ENCODE data around the gene ACP4. TPM values are rescaled to one million over a fixed set of nuclear protein-coding genes. Genes with fewer than 3 reads are reported as not detected.

ACP4 gene
- total RNA-seq, 2 donors from 2014 or later = not detected

DNA sequence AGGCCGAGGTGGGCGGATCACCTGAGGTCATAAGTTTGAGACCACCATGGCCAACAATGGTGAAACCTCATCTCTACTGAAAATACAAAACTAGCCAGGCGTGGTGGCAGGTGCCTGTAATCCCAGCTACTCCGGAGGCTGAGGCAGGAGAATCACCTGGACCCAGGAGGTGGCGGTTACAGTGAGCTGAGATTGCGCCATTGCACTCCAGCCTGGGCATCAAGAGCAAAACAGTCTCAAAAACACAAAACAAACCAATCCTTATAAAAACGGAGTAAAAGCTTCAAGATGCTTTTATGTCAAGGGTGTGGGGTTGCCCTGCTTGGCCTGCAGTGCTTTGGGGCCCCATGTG is 7.2 kb downstream of the ACP4 start:
- Histone ChIP-seq H3K27ac (ENCODE audit: low read depth, low read length) (no peak overlapping the region), H3K36me3 (ENCODE audit: control insufficient read depth, insufficient read depth, low read length) (peaks cover 60% of the 10 kb centered on the region), H3K27me3 (ENCODE audit: control insufficient read depth, insufficient read depth, low read length, poor library complexity, severe bottlenecking) (no peaks in the 10 kb centered on the region), H3K9ac (ENCODE audit: extremely low read depth, low read length, poor library complexity, severe bottlenecking) (no peak overlapping the region), H3K9me3 (ENCODE audit: control insufficient read depth, low read length) (no peaks in the 10 kb centered on the region), H3K4me3 (ENCODE audit: low read length) (no peak overlapping the region), H3K4me1 (ENCODE audit: control insufficient read depth, insufficient read depth, low read length) (no peaks in the 10 kb centered on the region)
- no peak for DNase-seq
- Mint-ChIP-seq H3K4me1 (no peaks in the 10 kb centered on the region), H3K27ac (no peak overlapping the region), H3K36me3 (ENCODE audit: low read depth) (peaks cover 40% of the 10 kb centered on the region), H3K9me3 (no peaks in the 10 kb centered on the region), H3K4me3 (no peak overlapping the region), H3K27me3 (ENCODE audit: insufficient read depth) (no peaks in the 10 kb centered on the region)
- 92 to 98% methylated on average over 4 to 7 of the region's 7 CpGs for WGBS, 2 experiments (ENCODE audit: insufficient coverage in 1 of 2, insufficient read length in 1 of 2)
- no peak for TF ChIP-seq CTCF (conservative IDR thresholded peaks at IDR 0.05)

GRCh38 chr19:50797781-50798658 is 7.8 kb downstream of the ACP4 start:
- Histone ChIP-seq H3K27me3 (ENCODE audit: control insufficient read depth, insufficient read depth, low read length, poor library complexity, severe bottlenecking) (no peaks in the 10 kb centered on the region), H3K9me3 (ENCODE audit: control insufficient read depth, low read length) (no peaks in the 10 kb centered on the region), H3K27ac (ENCODE audit: low read depth, low read length) (no peak overlapping the region), H3K4me3 (ENCODE audit: low read length) (no peak overlapping the region), H3K36me3 (ENCODE audit: control insufficient read depth, insufficient read depth, low read length) (peaks cover 64% of the 10 kb centered on the region), H3K4me1 (ENCODE audit: control insufficient read depth, insufficient read depth, low read length) (no peaks in the 10 kb centered on the region), H3K9ac (ENCODE audit: extremely low read depth, low read length, poor library complexity, severe bottlenecking) (no peak overlapping the region)
- Mint-ChIP-seq H3K27ac (no peak overlapping the region), H3K4me1 (peaks cover 4% of the 10 kb centered on the region), H3K36me3 (ENCODE audit: low read depth) (peaks cover 44% of the 10 kb centered on the region), H3K9me3 (no peaks in the 10 kb centered on the region), H3K4me3 (no peak overlapping the region), H3K27me3 (ENCODE audit: insufficient read depth) (no peaks in the 10 kb centered on the region)
- DNase-seq = peak; percentile 66
- 96 to 98% methylated on average over 16 to 18 of the region's 18 CpGs for WGBS, 2 experiments (ENCODE audit: insufficient coverage in 1 of 2, insufficient read length in 1 of 2)
- TF ChIP-seq CTCF (conservative IDR thresholded peaks at IDR 0.05) = no peak

DNA sequence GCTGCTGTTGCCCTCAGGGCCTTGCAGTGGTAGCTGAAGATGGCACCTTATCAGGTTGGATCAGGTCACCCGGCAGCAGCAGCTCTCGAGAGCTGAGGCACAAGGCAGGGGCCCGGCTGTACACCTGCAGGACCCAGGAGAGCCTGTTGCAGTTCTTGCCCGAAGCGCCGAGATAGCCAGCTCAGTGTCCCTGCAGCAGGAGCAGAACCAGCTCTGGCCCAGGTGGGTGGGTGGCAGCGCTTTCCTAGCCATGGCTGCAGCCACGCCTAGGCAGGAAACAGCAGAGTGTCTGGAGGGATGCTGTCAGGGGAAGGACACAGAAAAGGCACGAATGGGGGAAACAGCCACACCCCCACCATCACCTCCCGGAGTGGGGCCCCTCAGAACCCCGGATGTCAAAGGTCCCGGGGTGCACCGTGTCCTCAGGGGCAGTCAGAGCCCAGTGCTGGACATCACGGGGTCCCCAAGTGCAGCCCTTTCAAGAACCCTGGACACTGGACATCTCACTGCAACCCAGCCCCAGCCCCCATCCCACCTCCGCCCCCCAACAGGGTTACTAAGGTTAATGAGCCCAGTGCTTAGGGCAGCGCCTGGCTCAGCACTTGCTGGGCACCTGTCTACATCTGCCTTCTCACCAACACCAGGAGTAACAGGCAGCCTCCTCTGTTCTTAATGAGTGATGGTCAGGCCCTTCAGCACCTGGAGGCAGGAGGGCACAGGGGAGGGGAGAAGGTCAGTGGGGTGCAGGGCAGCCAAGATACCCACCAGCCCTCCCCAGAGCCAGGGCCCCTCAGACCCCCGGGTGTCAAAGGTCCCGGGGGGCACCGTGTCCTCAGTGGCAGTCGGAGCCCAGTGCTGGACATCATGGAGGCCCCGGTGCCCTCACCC is 8.7 kb downstream of the ACP4 start:
- no peaks in the 10 kb centered on the region for H3K27me3 Mint-ChIP-seq (ENCODE audit: insufficient read depth)
- peaks cover 45% of the 10 kb centered on the region for H3K36me3 Mint-ChIP-seq (ENCODE audit: low read depth)
- Histone ChIP-seq H3K9ac (ENCODE audit: extremely low read depth, low read length, poor library complexity, severe bottlenecking) (no peak overlapping the region), H3K4me1 (ENCODE audit: control insufficient read depth, insufficient read depth, low read length) (no peaks in the 10 kb centered on the region), H3K36me3 (ENCODE audit: control insufficient read depth, insufficient read depth, low read length) (peaks cover 64% of the 10 kb centered on the region), H3K9me3 (ENCODE audit: control insufficient read depth, low read length) (no peaks in the 10 kb centered on the region), H3K27me3 (ENCODE audit: control insufficient read depth, insufficient read depth, low read length, poor library complexity, severe bottlenecking) (no peaks in the 10 kb centered on the region), H3K4me3 (ENCODE audit: low read length) (no peak overlapping the region), H3K27ac (ENCODE audit: low read depth, low read length) (no peak overlapping the region)
- peaks cover 11% of the 10 kb centered on the region for H3K4me1 Mint-ChIP-seq
- no peak for TF ChIP-seq CTCF (conservative IDR thresholded peaks at IDR 0.05)
- no peaks in the 10 kb centered on the region for H3K9me3 Mint-ChIP-seq
- no peak overlapping the region for H3K27ac Mint-ChIP-seq
- no peak overlapping the region for H3K4me3 Mint-ChIP-seq
- WGBS, 2 experiments (ENCODE audit: insufficient coverage in 1 of 2, insufficient read length in 1 of 2) = 93 to 94% methylated on average over 8 to 21 of the region's 21 CpGs
- DNase-seq = no peak
